Measurements from ENCODE around the gene URGCP. TPM values are rescaled to one million over a fixed set of nuclear protein-coding genes. Genes with fewer than 3 reads are reported as not detected.

The URGCP gene
- total and polyA plus RNA-seq, 2 experiments from 2014 or later = 7.2 to 13.2 TPM

DNA sequence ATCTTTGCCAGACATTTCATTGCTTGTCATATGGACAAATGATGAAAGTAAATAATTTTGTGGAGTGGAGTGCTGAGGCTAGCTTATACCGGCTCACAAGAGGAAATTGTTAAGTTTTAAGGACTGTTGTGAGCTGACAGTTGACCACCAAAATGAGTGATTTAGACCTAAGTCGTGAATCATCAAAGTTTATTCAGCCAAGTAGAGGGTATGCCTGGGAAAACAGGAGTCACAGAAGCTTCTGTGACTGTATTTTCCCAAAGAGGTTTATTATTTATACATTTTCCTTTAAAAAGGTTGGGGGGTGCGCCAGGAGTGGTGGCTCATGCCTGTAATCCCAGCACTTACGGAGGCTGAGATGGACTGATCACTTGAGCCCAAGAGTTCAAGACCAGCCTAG, 58.9 kb downstream of the URGCP start (continued):
- TF ChIP-seq, protein P1, sequence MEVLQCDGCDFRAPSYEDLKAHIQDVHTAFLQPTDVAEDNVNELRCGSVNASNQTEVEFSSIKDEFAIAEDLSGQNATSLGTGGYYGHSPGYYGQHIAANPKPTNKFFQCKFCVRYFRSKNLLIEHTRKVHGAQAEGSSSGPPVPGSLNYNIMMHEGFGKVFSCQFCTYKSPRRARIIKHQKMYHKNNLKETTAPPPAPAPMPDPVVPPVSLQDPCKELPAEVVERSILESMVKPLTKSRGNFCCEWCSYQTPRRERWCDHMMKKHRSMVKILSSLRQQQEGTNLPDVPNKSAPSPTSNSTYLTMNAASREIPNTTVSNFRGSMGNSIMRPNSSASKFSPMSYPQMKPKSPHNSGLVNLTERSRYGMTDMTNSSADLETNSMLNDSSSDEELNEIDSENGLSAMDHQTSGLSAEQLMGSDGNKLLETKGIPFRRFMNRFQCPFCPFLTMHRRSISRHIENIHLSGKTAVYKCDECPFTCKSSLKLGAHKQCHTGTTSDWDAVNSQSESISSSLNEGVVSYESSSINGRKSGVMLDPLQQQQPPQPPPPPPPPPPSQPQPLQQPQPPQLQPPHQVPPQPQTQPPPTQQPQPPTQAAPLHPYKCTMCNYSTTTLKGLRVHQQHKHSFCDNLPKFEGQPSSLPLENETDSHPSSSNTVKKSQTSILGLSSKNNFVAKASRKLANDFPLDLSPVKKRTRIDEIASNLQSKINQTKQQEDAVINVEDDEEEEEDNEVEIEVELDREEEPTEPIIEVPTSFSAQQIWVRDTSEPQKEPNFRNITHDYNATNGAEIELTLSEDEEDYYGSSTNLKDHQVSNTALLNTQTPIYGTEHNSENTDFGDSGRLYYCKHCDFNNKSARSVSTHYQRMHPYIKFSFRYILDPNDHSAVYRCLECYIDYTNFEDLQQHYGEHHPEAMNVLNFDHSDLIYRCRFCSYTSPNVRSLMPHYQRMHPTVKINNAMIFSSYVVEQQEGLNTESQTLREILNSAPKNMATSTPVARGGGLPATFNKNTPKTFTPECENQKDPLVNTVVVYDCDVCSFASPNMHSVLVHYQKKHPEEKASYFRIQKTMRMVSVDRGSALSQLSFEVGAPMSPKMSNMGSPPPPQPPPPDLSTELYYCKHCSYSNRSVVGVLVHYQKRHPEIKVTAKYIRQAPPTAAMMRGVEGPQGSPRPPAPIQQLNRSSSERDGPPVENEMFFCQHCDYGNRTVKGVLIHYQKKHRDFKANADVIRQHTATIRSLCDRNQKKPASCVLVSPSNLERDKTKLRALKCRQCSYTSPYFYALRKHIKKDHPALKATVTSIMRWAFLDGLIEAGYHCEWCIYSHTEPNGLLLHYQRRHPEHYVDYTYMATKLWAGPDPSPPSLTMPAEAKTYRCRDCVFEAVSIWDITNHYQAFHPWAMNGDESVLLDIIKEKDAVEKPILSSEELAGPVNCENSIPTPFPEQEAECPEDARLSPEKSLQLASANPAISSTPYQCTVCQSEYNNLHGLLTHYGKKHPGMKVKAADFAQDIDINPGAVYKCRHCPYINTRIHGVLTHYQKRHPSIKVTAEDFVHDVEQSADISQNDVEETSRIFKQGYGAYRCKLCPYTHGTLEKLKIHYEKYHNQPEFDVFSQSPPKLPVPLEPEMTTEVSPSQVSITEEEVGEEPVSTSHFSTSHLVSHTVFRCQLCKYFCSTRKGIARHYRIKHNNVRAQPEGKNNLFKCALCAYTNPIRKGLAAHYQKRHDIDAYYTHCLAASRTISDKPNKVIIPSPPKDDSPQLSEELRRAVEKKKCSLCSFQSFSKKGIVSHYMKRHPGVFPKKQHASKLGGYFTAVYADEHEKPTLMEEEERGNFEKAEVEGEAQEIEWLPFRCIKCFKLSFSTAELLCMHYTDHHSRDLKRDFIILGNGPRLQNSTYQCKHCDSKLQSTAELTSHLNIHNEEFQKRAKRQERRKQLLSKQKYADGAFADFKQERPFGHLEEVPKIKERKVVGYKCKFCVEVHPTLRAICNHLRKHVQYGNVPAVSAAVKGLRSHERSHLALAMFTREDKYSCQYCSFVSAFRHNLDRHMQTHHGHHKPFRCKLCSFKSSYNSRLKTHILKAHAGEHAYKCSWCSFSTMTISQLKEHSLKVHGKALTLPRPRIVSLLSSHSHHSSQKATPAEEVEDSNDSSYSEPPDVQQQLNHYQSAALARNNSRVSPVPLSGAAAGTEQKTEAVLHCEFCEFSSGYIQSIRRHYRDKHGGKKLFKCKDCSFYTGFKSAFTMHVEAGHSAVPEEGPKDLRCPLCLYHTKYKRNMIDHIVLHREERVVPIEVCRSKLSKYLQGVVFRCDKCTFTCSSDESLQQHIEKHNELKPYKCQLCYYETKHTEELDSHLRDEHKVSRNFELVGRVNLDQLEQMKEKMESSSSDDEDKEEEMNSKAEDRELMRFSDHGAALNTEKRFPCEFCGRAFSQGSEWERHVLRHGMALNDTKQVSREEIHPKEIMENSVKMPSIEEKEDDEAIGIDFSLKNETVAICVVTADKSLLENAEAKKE (CRISPR knock-in tag; IDR thresholded peaks at IDR 0.05) = no peak
- no peak for TF ChIP-seq EZH2 (IDR thresholded peaks at IDR 0.05; ENCODE audit: low read depth, unreplicated experiment)

DNA sequence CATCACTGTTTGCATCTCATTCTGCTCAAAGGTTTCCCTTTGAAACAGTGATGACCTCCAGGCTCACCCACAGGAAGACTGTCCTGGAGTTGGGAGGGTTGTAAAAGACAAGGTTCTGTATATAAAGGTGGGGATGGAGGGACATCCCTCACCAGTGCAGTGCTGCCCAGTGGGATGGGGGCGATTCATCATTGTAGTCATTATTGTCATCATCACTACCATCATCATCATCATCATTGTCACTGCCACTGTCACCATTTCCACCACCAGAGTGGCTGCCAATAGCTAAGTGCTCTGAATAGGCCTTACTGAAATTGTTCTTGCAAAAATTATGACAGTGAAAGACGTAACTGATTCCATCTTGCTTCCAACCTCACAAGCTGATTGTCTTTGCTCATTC, 61.7 kb downstream of the URGCP start:
- no peak for TF ChIP-seq JUNB (IDR thresholded peaks at IDR 0.05; ENCODE audit: unreplicated experiment)
- TF ChIP-seq STAT1 (IDR thresholded peaks at IDR 0.05; ENCODE audit: unreplicated experiment) = no peak
- no peak for TF ChIP-seq CREB1 (CRISPR knock-in tag; IDR thresholded peaks at IDR 0.05; ENCODE audit: low read depth)
- ATAC-seq (no peak), DNase-seq (ENCODE audit: low spot score) (no peak)
- H3K27ac ChIP-seq (ENCODE audit: low read depth) = no peak overlapping the region
- H3K79me2 ChIP-seq (replicated peaks; ENCODE audit: insufficient read depth) = no peaks in the 10 kb centered on the region
- no peaks in the 10 kb centered on the region for H3F3A ChIP-seq (replicated peaks; ENCODE audit: low read depth)
- H3K4me2 ChIP-seq = no peak overlapping the region
- H3K27me3 Mint-ChIP-seq (ENCODE audit: insufficient read depth, low read depth, poor library complexity) = no peaks in the 10 kb centered on the region
- H3K4me3 Mint-ChIP-seq = no peak overlapping the region
- H4K20me1 ChIP-seq (replicated peaks; ENCODE audit: insufficient read depth) = no peaks in the 10 kb centered on the region
- H3K27me3 ChIP-seq (ENCODE audit: insufficient read depth) = no peaks in the 10 kb centered on the region
- no peaks in the 10 kb centered on the region for H3K9me2 ChIP-seq (ENCODE audit: insufficient read depth)
- no peaks in the 10 kb centered on the region for H3K36me3 Mint-ChIP-seq (ENCODE audit: low read depth)
- no peaks in the 10 kb centered on the region for H3K9me3 Mint-ChIP-seq
- no peaks in the 10 kb centered on the region for H3K36me3 ChIP-seq (ENCODE audit: insufficient read depth)
- H3K4me3 ChIP-seq = no peak overlapping the region
- peaks cover 4% of the 10 kb centered on the region; the same call in 1 of the 2 replicates for H3K4me1 ChIP-seq (ENCODE audit: insufficient read depth)
- no peak overlapping the region for H3K27ac Mint-ChIP-seq
- no peak overlapping the region for H2AFZ ChIP-seq
- peaks cover 4% of the 10 kb centered on the region; the same call in 2 of the 3 replicates for H3K4me1 Mint-ChIP-seq

All from GM23338 (cell line).